Motor neuron (in vitro differentiated cells): ENCODE data around the gene REPIN1. TPM values are rescaled to one million over a fixed set of nuclear protein-coding genes. Genes with fewer than 3 reads are reported as not detected.
"Not testable (repeated sequence)": the region's sequence is repeated elsewhere in the genome, so short reads cannot be mapped to it uniquely, and the experiment has no call there.

Source experiments
- ATAC-seq, 8 experiments: fragments of 200-7000 bp; cut with Tn5 transposase; replicated peaks in 6 of 8; 2 replicates each; pipeline ENCODE4 v1.8.0; 2021; ENCODE audit warnings: mild to moderate bottlenecking in 8 of 8, moderate library complexity in 8 of 8
- H3K27ac ChIP-seq, 2 donors: fragments of 250-450 bp; sonication (Bioruptor Pico); 2 replicates each; pipeline ENCODE4 v1.9.0; 2021; ENCODE audit warnings: antibody characterized with exemption in 2 of 2, mild to moderate bottlenecking in 2 of 2, moderate library complexity in 1 of 2
- H3K4me1 ChIP-seq, 2 donors: fragments of 250-450 bp; sonication (Bioruptor Pico); replicated peaks in 1 of 2; 2 replicates each; pipeline ENCODE4 v1.6.1; 2021; ENCODE audit warnings: antibody characterized with exemption in 2 of 2, mild to moderate bottlenecking in 2 of 2, moderate library complexity in 1 of 2
- H3K4me3 ChIP-seq, 5 donors: fragments of 250-450 bp; sonication (Bioruptor Pico); 2 replicates each; pipeline ENCODE4 v1.9.0; 2021; ENCODE audit warnings: antibody characterized with exemption in 5 of 5, mild to moderate bottlenecking in 5 of 5, moderate library complexity in 4 of 5
- WGBS, 10 experiments: fragments of 450-650 bp; shearing (Covaris generic); methylation state at CpG; one replicate each; pipeline ENCODE4 v1.0.0; 2022; 5-methylcytosine and 5-hydroxymethylcytosine counted together
- in situ Hi-C, 9 experiments: fragments of 400-800 bp; cut with MboI; loops; one replicate each; pipeline ENCODE4 v1.15.0; 2021; ENCODE audit warnings: low sequenced_read_pairs in 9 of 9, low pct_unique_long_range_greater_than_20kb in 2 of 9; ENCODE audit not compliant: unreplicated experiment in 9 of 9
- total RNA-seq, 8 experiments: library from RNA; unstranded; fragments of 300-600 nt; gene quantifications; 2 replicates each; pipeline versions ENCODE4 v1.2.3 to v1.2.4, GENCODE V29; 2022

Gene REPIN1
- total RNA-seq, 8 experiments from 2014 or later = 54.9 to 102 (median 67.1) TPM

- in situ Hi-C loops = no loop called here
- WGBS, 10 experiments = 0 to 60% (median 31%) methylated on average over 1 to 4 of the region's 4 CpGs; no CpG with 5 or more reads in 2 of the 10 experiments
- ATAC-seq = peak in 1 of 8 experiments; percentile 4
- Histone ChIP-seq H3K27ac (peak overlapping the region; percentile 48 to 90), H3K4me1 (peaks cover 66% of the 10 kb centered on the region in 2 donors), H3K4me3 (peak overlapping the region in 1 of 5 donors; percentile 7)
Measured at GRCh38 chr7:150382844-150383225, 14.2 kb downstream of the REPIN1 start.

- in situ Hi-C loops = no loop called here
- peak overlapping the region in 3 of 5 donors; percentile 3 to 17 (median 11) for H3K4me3 ChIP-seq
- peak overlapping the region; percentile 84 to 90 for H3K27ac ChIP-seq
- H3K4me1 ChIP-seq = peaks cover 67% of the 10 kb centered on the region in 2 donors
- 4 to 92% (median 17%) methylated on average over 2 to 6 of the region's 22 CpGs; no CpG with 5 or more reads in 5 of the 10 experiments for WGBS, 10 experiments
- ATAC-seq = peak in 5 of 8 experiments; percentile 64 to 72 (median 69)
Measured at GRCh38 chr7:150383710-150384397, 15.2 kb downstream of the REPIN1 start.

- peaks cover 70 to 71% of the 10 kb centered on the region in 2 donors for H3K4me1 ChIP-seq
Measured at GRCh38 chr7:150384406-150385301, 16.0 kb downstream of the REPIN1 start.

GRCh38 chr7:150385302-150385723, 16.7 kb downstream of the REPIN1 start:
- H3K4me1 ChIP-seq = peaks cover 70% of the 10 kb centered on the region in 2 donors
- H3K4me3 ChIP-seq = no peak overlapping the region
- peak overlapping the region in 1 of 2 donors; percentile 90 for H3K27ac ChIP-seq
- WGBS, 10 experiments = 32 to 93% (median 56%) methylated on average over 2 to 9 of the region's 14 CpGs; no CpG with 5 or more reads in 4 of the 10 experiments
- no peak for ATAC-seq
- in situ Hi-C loops = no loop called here

More at GRCh38 chr7:150384406-150385301, 16.0 kb downstream of the REPIN1 start:
- H3K27ac ChIP-seq = peak overlapping the region; percentile 84 to 90
- WGBS, 10 experiments = 20 to 100% (median 63%) methylated on average over 1 to 7 of the region's 15 CpGs; no CpG with 5 or more reads in 4 of the 10 experiments
- ATAC-seq = no peak
- H3K4me3 ChIP-seq = peak overlapping the region in 1 of 5 donors; percentile 17
- in situ Hi-C loops = no loop called here

- in situ Hi-C loops = not testable (repeated sequence)
Measured at GRCh38 chr7:150385884-150386283, 17.3 kb downstream of the REPIN1 start.

GRCh38 chr7:150388306-150388705, 19.7 kb downstream of the REPIN1 start:
- H3K4me3 ChIP-seq = no peak overlapping the region
- H3K4me1 ChIP-seq = peaks cover 40% of the 10 kb centered on the region in 2 donors
- no peak overlapping the region for H3K27ac ChIP-seq
- 80 to 100% (median 88%) methylated on average over 1 to 7 of the region's 7 CpGs; no CpG with 5 or more reads in 6 of the 10 experiments for WGBS, 10 experiments
- no peak for ATAC-seq
- in situ Hi-C loops = no loop called here

More at GRCh38 chr7:150385884-150386283, 17.3 kb downstream of the REPIN1 start:
- not testable (repeated sequence) for ATAC-seq, H3K4me3 ChIP-seq
- Histone ChIP-seq H3K27ac (peak overlapping the region in 1 of 2 donors; percentile 90), H3K4me1 (peaks cover 64% of the 10 kb centered on the region in 2 donors)
- 53 to 88% (median 83%) methylated on average over 1 to 5 of the region's 6 CpGs; no CpG with 5 or more reads in 3 of the 10 experiments for WGBS, 10 experiments

GRCh38 chr7:150388709-150389531, 20.3 kb downstream of the REPIN1 start:
- Histone ChIP-seq H3K27ac (no peak overlapping the region), H3K4me1 (peaks cover 34 to 35% of the 10 kb centered on the region in 2 donors), H3K4me3 (no peak overlapping the region)
- peak; percentile 53 to 80 (median 71) for ATAC-seq
- 40 to 80% (median 60%) methylated on average over 2 to 11 of the region's 20 CpGs; no CpG with 5 or more reads in 3 of the 10 experiments for WGBS, 10 experiments
- in situ Hi-C loops = no loop called here

- H3K4me1 ChIP-seq = peaks cover 28 to 29% of the 10 kb centered on the region in 2 donors
- H3K27ac ChIP-seq = no peak overlapping the region
- WGBS, 10 experiments = 40 to 100% (median 85%) methylated on average over 1 to 5 of the region's 5 CpGs; no CpG with 5 or more reads in 6 of the 10 experiments
- ATAC-seq = no peak
- no peak overlapping the region for H3K4me3 ChIP-seq
- in situ Hi-C loops = no loop called here
Measured at GRCh38 chr7:150389532-150389816, 20.9 kb downstream of the REPIN1 start.

GRCh38 chr7:150390205-150390604, 21.6 kb downstream of the REPIN1 start:
- WGBS, 10 experiments = 40 to 100% (median 89%) methylated on average over 1 to 3 of the region's 7 CpGs; no CpG with 5 or more reads in 6 of the 10 experiments
- Histone ChIP-seq H3K27ac (no peak overlapping the region), H3K4me3 (no peak overlapping the region), H3K4me1 (peaks cover 21 to 22% of the 10 kb centered on the region in 2 donors)
- in situ Hi-C loops = no loop called here
- peak in 1 of 8 experiments; percentile 48 for ATAC-seq

GRCh38 chr7:150393325-150393724, 24.7 kb downstream of the REPIN1 start:
- in situ Hi-C loops = no loop called here
- H3K4me1 ChIP-seq = peaks cover 8 to 9% of the 10 kb centered on the region in 2 donors
- H3K4me3 ChIP-seq = no peak overlapping the region
- no peak overlapping the region for H3K27ac ChIP-seq
- 58 to 100% (median 88%) methylated on average over 1 to 3 of the region's 3 CpGs; no CpG with 5 or more reads in 3 of the 10 experiments for WGBS, 10 experiments
- ATAC-seq = no peak

GRCh38 chr7:150396426-150396825, 27.8 kb downstream of the REPIN1 start:
- in situ Hi-C loops = no loop called here
- WGBS, 10 experiments = 86 to 100% (median 98%) methylated on average over 1 to 7 of the region's 20 CpGs; no CpG with 5 or more reads in 2 of the 10 experiments
- H3K4me3 ChIP-seq = no peak overlapping the region
- no peak overlapping the region for H3K27ac ChIP-seq
- no peak for ATAC-seq
- H3K4me1 ChIP-seq = peaks cover 26 to 29% of the 10 kb centered on the region in 2 donors

GRCh38 chr7:150396851-150397260, 28.2 kb downstream of the REPIN1 start:
- peaks cover 30 to 34% of the 10 kb centered on the region in 2 donors for H3K4me1 ChIP-seq
- WGBS, 10 experiments = 99 to 100% methylated on average over 2 to 24 of the region's 48 CpGs; no CpG with 5 or more reads in 8 of the 10 experiments
- in situ Hi-C loops = no loop called here
- no peak overlapping the region for H3K4me3 ChIP-seq
- ATAC-seq = no peak
- no peak overlapping the region for H3K27ac ChIP-seq
